Muscle of arm (tissue), 14 donors: Measurements from ENCODE around the gene LRRC3B. TPM values are rescaled to one million over a fixed set of nuclear protein-coding genes. Genes with fewer than 3 reads are reported as not detected.
A peak's percentile ranks its signal among the peaks of the same experiment; 100 is the strongest.
"Not testable (repeated sequence)": the region's sequence is repeated elsewhere in the genome, so short reads cannot be mapped to it uniquely, and the experiment has no call there.

ENCODE experiments used
- DNase-seq: peaks from one replicate; pipeline ENCODE4 v3.0.0-alpha.2; 2013
- long read RNA-seq, 11 donors: transcript quantifications; one replicate each; lab custom pipeline, GENCODE V29; 2026
- polyA plus RNA-seq, 12 donors: library from polyadenylated mRNA; unstranded; fragments of 120-200 nt; gene quantifications; one replicate each; pipeline ENCODE4 v1.2.1, GENCODE V29; 2013; ENCODE audit not compliant: insufficient read length in 12 of 12

Gene LRRC3B, protein sequence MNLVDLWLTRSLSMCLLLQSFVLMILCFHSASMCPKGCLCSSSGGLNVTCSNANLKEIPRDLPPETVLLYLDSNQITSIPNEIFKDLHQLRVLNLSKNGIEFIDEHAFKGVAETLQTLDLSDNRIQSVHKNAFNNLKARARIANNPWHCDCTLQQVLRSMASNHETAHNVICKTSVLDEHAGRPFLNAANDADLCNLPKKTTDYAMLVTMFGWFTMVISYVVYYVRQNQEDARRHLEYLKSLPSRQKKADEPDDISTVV
- 10 to 100 TPM in 8 of 12 donors, 1 to 10 TPM in 3, not detected in 1; 2.1 to 15.7 (median 12.0) TPM for polyA plus RNA-seq
- long read RNA-seq, donor 1, partial matches to known transcripts = 0 of 3 reads
- long read RNA-seq, donor 1, other reads (novel, unspliced or antisense) = 0 of 3 reads
- long read RNA-seq, donor 2, partial matches to known transcripts = 0 of 4 reads
- long read RNA-seq, donor 2, other reads (novel, unspliced or antisense) = 0 of 4 reads
- long read RNA-seq, donor 3, partial matches to known transcripts = 0 of 1 reads
- long read RNA-seq, donor 3, other reads (novel, unspliced or antisense) = 0 of 1 reads
- long read RNA-seq, donor 4, partial matches to known transcripts = 0 of 1 reads
- long read RNA-seq, donor 4, other reads (novel, unspliced or antisense) = 0 of 1 reads
- long read RNA-seq, donor 5, partial matches to known transcripts = 0 of 4 reads
- long read RNA-seq, donor 5, other reads (novel, unspliced or antisense) = 0 of 4 reads
- long read RNA-seq, donor 6, partial matches to known transcripts = 0 of 1 reads
- long read RNA-seq, donor 6, other reads (novel, unspliced or antisense) = 0 of 1 reads
- long read RNA-seq, donor 7, partial matches to known transcripts = 0 of 3 reads
- long read RNA-seq, donor 7, other reads (novel, unspliced or antisense) = 0 of 3 reads
- long read RNA-seq, donor 8, transcript LRRC3B-201 (2 exons, 1,696 nt) = major isoform, 7 of 8 reads
- long read RNA-seq, donor 8, partial matches to known transcripts = 0 of 8 reads
- long read RNA-seq, donor 8, other reads (novel, unspliced or antisense) = 0 of 8 reads
- long read RNA-seq, donor 9, partial matches to known transcripts = 0 of 4 reads
- long read RNA-seq, donor 9, other reads (novel, unspliced or antisense) = 0 of 4 reads
- long read RNA-seq, donor 10, partial matches to known transcripts = 0 of 3 reads
- long read RNA-seq, donor 10, other reads (novel, unspliced or antisense) = 0 of 3 reads
- long read RNA-seq, donor 11, partial matches to known transcripts = 0 of 4 reads
- long read RNA-seq, donor 11, other reads (novel, unspliced or antisense) = 0 of 4 reads

- peak; percentile 29 for DNase-seq
Observed at GRCh38 chr3:26622621-26623418, at the start of gene LRRC3B. TSS of gene LRRC3B (plus strand) at chr3:26622772. CDS start at chr3:26709673, 86,901 bp downstream.

DNA sequence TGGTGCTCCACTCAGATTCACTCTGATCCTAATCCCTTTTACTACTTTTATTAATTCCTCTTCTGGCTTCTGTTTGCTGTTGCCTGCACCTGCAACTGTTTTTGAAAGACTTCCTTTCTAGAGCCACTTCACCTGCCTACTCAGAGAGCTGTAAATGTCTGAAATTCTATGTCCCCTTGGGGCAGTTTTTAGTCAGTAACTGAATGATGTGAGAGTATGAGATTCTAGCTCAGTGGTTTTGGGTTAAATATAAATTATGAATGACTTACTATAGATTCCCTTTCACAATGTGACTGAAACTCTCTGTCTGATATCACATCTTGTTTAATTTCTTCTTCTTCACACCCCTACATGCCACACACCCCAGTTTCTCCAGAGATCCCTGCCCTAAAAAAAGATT lies 47.8 kb upstream of the LRRC3B start:
- DNase-seq = no peak

DNA sequence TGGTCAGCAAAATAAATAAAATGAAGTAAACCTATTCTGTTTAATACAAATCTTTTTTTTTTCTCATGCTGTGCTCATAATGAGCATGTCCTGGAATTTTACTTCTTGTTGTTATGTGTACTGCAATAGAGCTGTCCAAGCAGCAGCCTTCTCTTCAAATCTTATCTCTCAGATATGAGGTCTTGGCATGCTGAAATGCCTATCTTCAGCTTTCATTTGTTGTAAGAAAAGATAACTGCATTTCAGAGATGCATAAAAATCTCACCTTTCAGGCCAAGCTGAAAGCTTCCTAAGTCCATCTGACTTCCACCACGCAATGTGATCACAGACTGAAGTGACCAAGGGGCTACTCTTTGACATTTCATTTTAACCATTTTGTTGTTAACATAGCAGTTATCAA lies 43.5 kb upstream of the LRRC3B start:
- DNase-seq = no peak

DNA sequence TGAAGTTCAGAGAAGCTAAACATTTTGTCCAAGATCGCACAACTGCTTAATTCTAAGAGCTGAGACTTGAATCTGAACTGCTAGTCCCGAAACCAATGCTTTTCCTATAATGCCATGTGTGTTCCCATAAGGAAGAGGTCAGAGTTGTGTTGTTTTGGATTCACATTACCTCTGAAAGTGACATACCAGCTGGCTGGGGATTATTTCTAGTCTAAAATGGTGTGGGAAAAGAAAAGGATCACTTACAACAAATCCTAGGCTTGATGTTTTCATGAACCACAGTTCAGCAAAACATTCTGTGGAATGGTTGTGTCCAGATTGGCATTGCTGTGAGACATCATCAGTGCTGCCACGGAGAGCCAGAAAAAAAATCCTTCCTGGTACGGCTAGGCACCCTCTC lies 35.0 kb upstream of the LRRC3B start:
- no peak for DNase-seq

- peak; percentile 79 for DNase-seq
Observed at GRCh38 chr3:26588931-26589330, 33.6 kb upstream of the LRRC3B start.

- no peak for DNase-seq
Observed at GRCh38 chr3:26589678-26590077, 32.9 kb upstream of the LRRC3B start.

DNA sequence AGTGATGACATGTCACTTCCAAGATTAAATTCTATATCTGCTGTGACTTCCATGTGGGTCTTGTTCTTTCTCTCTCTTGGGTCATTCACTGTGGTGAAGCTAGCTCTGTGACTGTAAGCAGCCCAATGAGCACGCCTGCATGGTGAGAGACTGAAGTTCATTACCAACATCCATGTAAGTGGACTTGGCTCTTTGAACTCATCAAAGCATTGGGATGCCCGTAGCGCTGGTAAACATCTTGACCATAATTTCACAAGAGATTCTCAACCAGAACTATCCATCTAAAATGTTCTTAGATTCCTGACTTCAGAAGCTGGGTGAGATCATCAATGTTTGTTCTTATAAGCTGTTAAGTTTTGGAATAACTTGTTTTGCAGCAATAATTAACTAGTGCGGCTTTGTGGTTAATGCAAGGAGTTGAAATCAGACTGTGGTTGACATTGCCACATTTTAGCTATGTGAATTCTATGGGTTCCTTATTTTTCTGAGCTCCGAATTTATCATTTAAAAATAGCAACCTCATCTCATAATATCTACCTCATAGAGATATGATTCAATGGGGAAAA lies 31.6 kb upstream of the LRRC3B start:
- DNase-seq = no peak

GRCh38 chr3:26591926-26592325 lies 30.6 kb upstream of the LRRC3B start:
- peak; percentile 81 for DNase-seq

- peak; percentile 58 for DNase-seq
Observed at GRCh38 chr3:26592451-26592850, 30.1 kb upstream of the LRRC3B start.

GRCh38 chr3:26596335-26596734 lies 26.2 kb upstream of the LRRC3B start:
- no peak for DNase-seq

DNA sequence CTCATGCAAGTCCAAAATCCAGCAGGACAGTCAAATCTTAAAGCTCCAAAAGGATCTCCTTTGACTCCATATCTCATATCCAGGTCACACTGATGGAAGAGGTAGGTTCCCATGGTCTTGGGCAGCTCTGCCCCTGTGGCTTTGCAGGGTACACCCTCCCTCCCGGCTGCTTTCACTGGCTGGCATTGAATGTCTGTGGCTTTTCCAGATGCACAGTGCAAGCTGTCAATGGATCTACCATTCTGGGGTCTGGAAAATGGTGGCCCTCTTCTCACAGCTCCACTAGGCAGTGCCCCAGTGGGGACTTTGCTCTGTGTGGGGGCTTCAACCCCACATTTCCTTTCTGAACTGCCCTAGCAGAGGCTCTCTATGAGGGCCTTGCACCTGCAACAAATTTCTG lies 19.3 kb upstream of the LRRC3B start:
- DNase-seq = not testable (repeated sequence)

DNA sequence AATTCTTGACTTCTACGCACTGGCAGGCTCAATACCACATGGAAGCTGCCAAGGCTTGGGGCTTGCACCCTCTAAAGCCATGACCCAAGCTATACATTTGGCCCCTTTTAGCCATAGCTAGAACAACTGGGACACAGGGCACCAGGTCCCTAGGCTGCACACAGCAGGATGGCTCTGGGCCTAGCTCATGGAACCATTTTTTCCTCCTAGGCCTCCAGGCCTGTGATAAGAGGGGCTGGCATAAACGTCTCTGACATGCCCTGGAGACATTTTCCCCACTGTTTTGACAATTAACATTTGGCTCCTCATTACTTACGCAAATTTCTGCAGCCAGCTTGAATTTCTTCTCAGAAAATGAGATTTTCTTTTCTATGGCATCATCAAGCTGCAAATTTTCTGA lies 18.8 kb upstream of the LRRC3B start:
- not testable (repeated sequence) for DNase-seq

- DNase-seq = peak; percentile 46
Observed at GRCh38 chr3:26614006-26614685, 8.4 kb upstream of the LRRC3B start.

DNA sequence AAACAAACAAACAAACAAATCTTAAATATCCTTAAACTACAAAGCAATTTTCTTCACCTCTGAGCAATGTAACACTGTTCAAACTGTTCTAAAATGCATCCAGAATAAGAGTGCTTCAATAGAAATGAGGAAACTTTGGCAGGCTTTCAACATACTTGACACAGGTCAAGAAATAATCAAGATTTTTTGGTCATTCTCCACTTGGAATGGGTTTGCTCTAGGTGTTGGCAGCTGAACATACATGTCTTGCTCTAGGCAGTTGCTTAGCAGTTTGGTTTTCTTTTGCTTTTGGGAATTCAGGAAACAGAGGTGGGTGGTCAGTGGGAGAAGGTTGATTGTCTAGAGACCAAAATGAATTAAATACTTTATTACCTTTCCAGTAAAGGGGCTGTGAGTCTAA lies 1.4 kb upstream of the LRRC3B start:
- DNase-seq = peak; percentile 39

GRCh38 chr3:26621906-26622620 lies 509 bp upstream of the LRRC3B start:
- DNase-seq = peak; percentile 44

GRCh38 chr3:26623419-26624208 lies 1.0 kb downstream of the LRRC3B start:
- peak; percentile 23 for DNase-seq

GRCh38 chr3:26624209-26624765 lies 1.7 kb downstream of the LRRC3B start:
- DNase-seq = no peak

DNA sequence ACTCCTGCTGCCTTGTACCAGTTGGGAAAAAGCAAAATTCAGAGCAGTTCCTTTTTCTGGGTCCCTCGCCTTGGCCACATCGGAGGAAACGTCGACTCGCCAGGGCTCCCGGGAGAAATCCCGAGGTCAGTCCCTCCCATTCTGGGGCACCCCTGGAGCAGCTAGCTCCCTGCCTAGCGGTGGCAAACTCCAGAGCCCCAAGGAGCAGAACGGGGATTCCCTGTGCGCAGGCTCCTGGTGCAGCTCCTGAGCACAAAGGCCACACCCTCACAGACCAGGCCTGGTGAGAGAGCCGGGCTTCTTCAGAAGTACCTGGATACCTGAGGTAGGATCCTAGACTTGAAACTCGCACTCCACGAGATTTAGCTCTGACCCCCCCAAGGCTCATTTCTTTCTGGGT lies 2.6 kb downstream of the LRRC3B start:
- no peak for DNase-seq
